SK-N-SH (cell line): ENCODE data around the gene SHF. TPM values are rescaled to one million over a fixed set of nuclear protein-coding genes. Genes with fewer than 3 reads are reported as not detected.
A peak's percentile ranks its signal among the peaks of the same experiment; 100 is the strongest.

ENCODE experiments used
- CTCF ChIA-PET: fragments of 300-600, 350-600 bp; formaldehyde crosslinking; extraction: SDS; loops from one replicate; lab custom pipeline; 2021; lab: Yijun Ruan, JAX
- POLR2A ChIA-PET: fragments of 350-600 bp; sonication (Branson Sonifier 250); formaldehyde crosslinking; extraction: SDS; loops from one replicate; lab custom pipeline; 2020; ENCODE audit warnings: antibody characterized with exemption, inconsistent platforms; lab: Yijun Ruan, JAX
- DNase-seq: peaks from one replicate; pipeline ENCODE4 v3.0.0; 2012
- H2AFZ ChIP-seq: fragments of 200-600 bp; sonication (generic); 2 replicates; pipeline ENCODE4 v1.8.1; 2016; ENCODE audit warnings: antibody characterized with exemption, mild to moderate bottlenecking, low read depth
- H3F3A ChIP-seq: fragments of 200-600 bp; sonication (generic); replicated peaks from 2 replicates; pipeline ENCODE3; 2016; ENCODE audit warnings: antibody characterized with exemption, mild to moderate bottlenecking; ENCODE audit not compliant: insufficient read depth
- H3K27ac ChIP-seq, 2 experiments: fragments of 200-500 bp in 1 of 2; fragments of 200-600 bp in 1 of 2; sonication (Bioruptor generic) in 1 of 2; sonication (generic), shearing (Covaris generic) in 1 of 2; 2 replicates each; pipeline versions ENCODE4 v1.5.1 to v1.6.1; 2014 to 2016; ENCODE audit warnings: low read depth in 2 of 2, inconsistent platforms in 1 of 2, low read length in 1 of 2, mild to moderate bottlenecking in 1 of 2, mixed read lengths in 1 of 2
- H3K27me3 ChIP-seq: fragments of 200-600 bp; sonication (generic), shearing (Covaris generic); 2 replicates; pipeline ENCODE4 v1.6.1; 2016; ENCODE audit warnings: mixed run types; ENCODE audit not compliant: insufficient read depth
- H3K36me3 ChIP-seq, 2 experiments: fragments of 200-500 bp in 1 of 2; fragments of 200-600 bp in 1 of 2; sonication (Bioruptor generic) in 1 of 2; sonication (generic) in 1 of 2; replicated peaks in 1 of 2; 2 replicates each; pipeline versions ENCODE3 to v1.5.1; 2014 to 2016; ENCODE audit warnings: low read length in 1 of 2, mild to moderate bottlenecking in 1 of 2; ENCODE audit not compliant: insufficient read depth in 2 of 2, control insufficient read depth in 1 of 2
- H3K4me1 ChIP-seq, 2 experiments: fragments of 200-500 bp in 1 of 2; fragments of 200-600 bp in 1 of 2; sonication (Bioruptor generic) in 1 of 2; sonication (generic), shearing (Covaris generic) in 1 of 2; 2 replicates each; pipeline versions ENCODE4 v1.5.1 to v1.6.1; 2014 to 2016; ENCODE audit warnings: low read depth in 1 of 2, low read length in 1 of 2, mixed run types in 1 of 2; ENCODE audit not compliant: insufficient read depth in 2 of 2, control insufficient read depth in 1 of 2
- H3K4me2 ChIP-seq: fragments of 200-600 bp; sonication (generic), shearing (Covaris generic); 2 replicates; pipeline ENCODE4 v1.6.1; 2017; ENCODE audit warnings: mixed run types
- H3K4me3 ChIP-seq, 2 experiments: fragments of 200-500 bp in 1 of 2; fragments of 200-600 bp in 1 of 2; sonication (Bioruptor generic) in 1 of 2; sonication (generic), shearing (Covaris generic) in 1 of 2; 2 replicates each; pipeline versions ENCODE4 v1.5.1 to v1.8.1; 2014 to 2016; ENCODE audit warnings: low read depth in 2 of 2, inconsistent platforms in 1 of 2, low read length in 1 of 2, mild to moderate bottlenecking in 1 of 2, mixed read lengths in 1 of 2, moderate library complexity in 1 of 2
- H3K79me2 ChIP-seq: fragments of 200-600 bp; sonication (generic); 2 replicates; pipeline ENCODE4 v1.8.1; 2017; ENCODE audit warnings: mild to moderate bottlenecking; ENCODE audit not compliant: insufficient read depth
- H3K9ac ChIP-seq: fragments of 200-600 bp; sonication (generic); 2 replicates; pipeline ENCODE4 v1.6.1; 2017; ENCODE audit warnings: mixed run types
- H3K9me2 ChIP-seq: fragments of 200-600 bp; sonication (generic); 2 replicates; pipeline ENCODE4 v1.6.1; 2017; ENCODE audit warnings: mixed run types
- H3K9me3 ChIP-seq: fragments of 200-600 bp; sonication (generic); 2 replicates; pipeline ENCODE4 v1.6.1; 2017; ENCODE audit warnings: mixed run types, mild to moderate bottlenecking, moderate library complexity
- H4K20me1 ChIP-seq: fragments of 200-600 bp; sonication (generic); 2 replicates; pipeline ENCODE4 v1.6.1; 2017; ENCODE audit warnings: mild to moderate bottlenecking, mixed run types; ENCODE audit not compliant: insufficient read depth
- CHD2 ChIP-seq: fragments of 150-350 bp; IDR thresholded peaks from 2 replicates; pipeline ENCODE4 v1.6.1; 2018; ENCODE audit warnings: low read length; ENCODE audit not compliant: partially characterized antibody
- GATA2 ChIP-seq: sonication (generic); formaldehyde crosslinking; IDR thresholded peaks from 2 replicates; pipeline ENCODE4 v1.5.0; 2020; ENCODE audit warnings: mild to moderate bottlenecking, missing genetic modification reagents
- MXI1 ChIP-seq: IDR thresholded peaks from 2 replicates; pipeline ENCODE4 v1.6.1; 2012; ENCODE audit warnings: mild to moderate bottlenecking, low read depth, low read length, improper control_type of control experiment
- POLR2AphosphoS5 ChIP-seq: IDR thresholded peaks from 2 replicates; pipeline ENCODE4 v1.6.1; 2012; ENCODE audit warnings: low read depth, low read length
- RAD21 ChIP-seq: IDR thresholded peaks from 2 replicates; pipeline ENCODE4 v1.6.1; 2012; ENCODE audit warnings: mild to moderate bottlenecking, low read length
- RFX5 ChIP-seq: IDR thresholded peaks from 2 replicates; pipeline ENCODE4 v1.6.1; 2012; ENCODE audit warnings: mild to moderate bottlenecking, improper control_type of control experiment, low read length
- RXRA ChIP-seq: IDR thresholded peaks from 2 replicates; pipeline ENCODE4 v1.4.0; 2012; ENCODE audit warnings: low read depth, mild to moderate bottlenecking, borderline replicate concordance
- TCF12 ChIP-seq: IDR thresholded peaks from 2 replicates; pipeline ENCODE4 v1.4.0; 2012
- TEAD4 ChIP-seq: IDR thresholded peaks from 2 replicates; pipeline ENCODE4 v1.4.0; 2012; ENCODE audit warnings: mild to moderate bottlenecking, borderline replicate concordance; ENCODE audit not compliant: insufficient read depth
- YY1 ChIP-seq: IDR thresholded peaks from 2 replicates; pipeline ENCODE4 v1.4.0; 2012; ENCODE audit warnings: low read depth, mild to moderate bottlenecking
- WGBS: methylation state at CpG from one replicate; pipeline ENCODE4 v1.1.6; 2017; ENCODE audit warnings: low lambda C conversion rate; 5-methylcytosine and 5-hydroxymethylcytosine counted together
- polyA plus RNA-seq, 3 experiments: library from polyadenylated mRNA; depleted of rRNA; stranded (reverse); fragments of >200 nt; gene quantifications; 2 replicates each; pipeline ENCODE4 v1.2.3, GENCODE V29; 2012
- TF ChIP-seq, protein P1 (sequence below): IDR thresholded peaks from 2 replicates; pipeline ENCODE4 v1.6.1; 2012; ENCODE audit warnings: mild to moderate bottlenecking, low read depth, low read length, moderate library complexity
- TF ChIP-seq, protein P2 (sequence below): IDR thresholded peaks from 2 replicates; pipeline ENCODE4 v1.4.0; 2012; ENCODE audit warnings: low read depth
- TF ChIP-seq, protein P3 (sequence below): fragments of 150-350 bp; IDR thresholded peaks from 2 replicates; pipeline ENCODE4 v1.6.1; 2017; ENCODE audit warnings: antibody characterized with exemption, low read length, low read depth, borderline replicate concordance

SHF gene
- polyA plus RNA-seq, 1 of the 3 experiments (the other 2 are of a cell fraction): 5.5 TPM

DNA sequence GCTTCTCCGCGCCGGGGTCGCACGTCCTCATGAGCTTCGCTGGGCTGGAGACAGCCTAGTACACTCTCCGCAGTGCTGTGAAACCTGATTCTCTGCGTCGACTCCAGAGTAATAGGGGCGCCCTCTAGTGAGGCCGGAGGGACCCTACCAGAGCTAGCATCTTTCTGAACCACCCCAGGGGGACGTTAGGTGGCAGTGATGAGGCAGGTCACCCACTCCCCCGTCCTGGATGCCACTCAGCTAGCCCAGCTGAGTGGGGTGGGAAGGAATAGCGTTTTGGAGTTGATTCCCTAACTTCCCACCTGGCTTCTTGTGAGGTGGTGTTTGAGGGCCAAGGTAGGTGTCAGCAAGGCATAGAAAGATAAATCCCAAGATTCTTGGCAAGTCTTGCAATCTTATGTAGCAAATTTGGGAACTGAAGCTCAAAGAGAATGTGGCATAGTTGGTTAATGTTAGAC lies 69.6 kb downstream of the SHF start (continued):
- no peak for TF ChIP-seq RXRA
- no peak for TF ChIP-seq GATA2 (CRISPR knock-in tag)
- TF ChIP-seq, protein P1, sequence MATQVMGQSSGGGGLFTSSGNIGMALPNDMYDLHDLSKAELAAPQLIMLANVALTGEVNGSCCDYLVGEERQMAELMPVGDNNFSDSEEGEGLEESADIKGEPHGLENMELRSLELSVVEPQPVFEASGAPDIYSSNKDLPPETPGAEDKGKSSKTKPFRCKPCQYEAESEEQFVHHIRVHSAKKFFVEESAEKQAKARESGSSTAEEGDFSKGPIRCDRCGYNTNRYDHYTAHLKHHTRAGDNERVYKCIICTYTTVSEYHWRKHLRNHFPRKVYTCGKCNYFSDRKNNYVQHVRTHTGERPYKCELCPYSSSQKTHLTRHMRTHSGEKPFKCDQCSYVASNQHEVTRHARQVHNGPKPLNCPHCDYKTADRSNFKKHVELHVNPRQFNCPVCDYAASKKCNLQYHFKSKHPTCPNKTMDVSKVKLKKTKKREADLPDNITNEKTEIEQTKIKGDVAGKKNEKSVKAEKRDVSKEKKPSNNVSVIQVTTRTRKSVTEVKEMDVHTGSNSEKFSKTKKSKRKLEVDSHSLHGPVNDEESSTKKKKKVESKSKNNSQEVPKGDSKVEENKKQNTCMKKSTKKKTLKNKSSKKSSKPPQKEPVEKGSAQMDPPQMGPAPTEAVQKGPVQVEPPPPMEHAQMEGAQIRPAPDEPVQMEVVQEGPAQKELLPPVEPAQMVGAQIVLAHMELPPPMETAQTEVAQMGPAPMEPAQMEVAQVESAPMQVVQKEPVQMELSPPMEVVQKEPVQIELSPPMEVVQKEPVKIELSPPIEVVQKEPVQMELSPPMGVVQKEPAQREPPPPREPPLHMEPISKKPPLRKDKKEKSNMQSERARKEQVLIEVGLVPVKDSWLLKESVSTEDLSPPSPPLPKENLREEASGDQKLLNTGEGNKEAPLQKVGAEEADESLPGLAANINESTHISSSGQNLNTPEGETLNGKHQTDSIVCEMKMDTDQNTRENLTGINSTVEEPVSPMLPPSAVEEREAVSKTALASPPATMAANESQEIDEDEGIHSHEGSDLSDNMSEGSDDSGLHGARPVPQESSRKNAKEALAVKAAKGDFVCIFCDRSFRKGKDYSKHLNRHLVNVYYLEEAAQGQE: no peak
- TF ChIP-seq, protein P2, sequence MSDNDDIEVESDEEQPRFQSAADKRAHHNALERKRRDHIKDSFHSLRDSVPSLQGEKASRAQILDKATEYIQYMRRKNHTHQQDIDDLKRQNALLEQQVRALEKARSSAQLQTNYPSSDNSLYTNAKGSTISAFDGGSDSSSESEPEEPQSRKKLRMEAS: no peak
- TF ChIP-seq TCF12: no peak
- TF ChIP-seq CHD2: peak; percentile 76
- TF ChIP-seq YY1: no peak
- no peak for TF ChIP-seq TEAD4
- peak; percentile 57; the same call in 1 of the 2 replicates for TF ChIP-seq RFX5
- peak; percentile 83 for TF ChIP-seq RAD21

DNA sequence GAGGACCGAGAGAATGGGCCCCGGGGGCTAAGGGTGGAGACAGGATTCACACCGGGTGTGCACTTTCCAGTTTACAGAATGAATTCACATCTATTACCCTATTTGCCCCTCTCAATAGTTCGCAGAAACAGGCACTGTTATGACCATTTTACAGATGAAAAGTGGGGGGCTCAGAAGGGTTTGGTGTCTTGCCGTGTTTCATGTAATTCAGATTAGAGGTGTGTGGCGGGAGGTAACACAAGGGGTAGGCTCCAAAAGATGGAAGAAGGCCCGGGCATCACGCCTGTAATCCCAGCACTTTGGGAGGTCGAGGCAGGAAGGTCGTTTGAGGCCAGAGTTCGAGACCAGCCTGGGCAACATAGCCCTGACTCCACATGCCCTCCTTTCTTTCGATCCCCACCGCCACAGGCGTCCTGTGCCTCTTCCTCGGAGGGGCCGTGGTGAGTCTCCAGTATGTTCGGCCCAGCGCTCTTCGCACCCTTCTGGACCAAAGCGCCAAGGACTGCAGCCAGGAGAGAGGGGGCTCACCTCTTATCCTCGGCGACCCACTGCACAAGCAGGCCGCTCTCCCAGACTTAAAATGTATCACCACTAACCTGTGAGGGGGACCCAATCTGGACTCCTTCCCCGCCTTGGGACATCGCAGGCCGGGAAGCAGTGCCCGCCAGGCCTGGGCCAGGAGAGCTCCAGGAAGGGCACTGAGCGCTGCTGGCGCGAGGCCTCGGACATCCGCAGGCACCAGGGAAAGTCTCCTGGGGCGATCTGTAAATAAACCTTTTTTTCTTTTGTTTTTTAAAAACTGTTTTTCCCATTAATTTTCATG lies 70.2 kb downstream of the SHF start:
- WGBS: 86% methylated on average over 22 of the region's 33 CpGs
- DNase-seq: peak; percentile 55
- TF ChIP-seq MXI1 (no peak), POLR2AphosphoS5 (no peak), RXRA (no peak), GATA2 (CRISPR knock-in tag) (no peak)
- TF ChIP-seq, protein P3, sequence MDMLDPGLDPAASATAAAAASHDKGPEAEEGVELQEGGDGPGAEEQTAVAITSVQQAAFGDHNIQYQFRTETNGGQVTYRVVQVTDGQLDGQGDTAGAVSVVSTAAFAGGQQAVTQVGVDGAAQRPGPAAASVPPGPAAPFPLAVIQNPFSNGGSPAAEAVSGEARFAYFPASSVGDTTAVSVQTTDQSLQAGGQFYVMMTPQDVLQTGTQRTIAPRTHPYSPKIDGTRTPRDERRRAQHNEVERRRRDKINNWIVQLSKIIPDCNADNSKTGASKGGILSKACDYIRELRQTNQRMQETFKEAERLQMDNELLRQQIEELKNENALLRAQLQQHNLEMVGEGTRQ: no peak
- TF ChIP-seq, protein P2: no peak
- H3F3A ChIP-seq: no peaks in the 10 kb centered on the region
- no peaks in the 10 kb centered on the region for H3K36me3 ChIP-seq
- no peak overlapping the region for H3K27ac ChIP-seq
- no peak overlapping the region for H3K9ac ChIP-seq
- no peaks in the 10 kb centered on the region for H3K9me3 ChIP-seq
- no peaks in the 10 kb centered on the region for H4K20me1 ChIP-seq
- H3K4me1 ChIP-seq: peaks cover 6 to 23% of the 10 kb centered on the region in 2 experiments; a peak in 3 of 4 replicates
- no peaks in the 10 kb centered on the region for H3K79me2 ChIP-seq
- no peaks in the 10 kb centered on the region for H3K9me2 ChIP-seq
- 0 out of 2 replicates have a peak overlapping the region, but pooled peaks have one; percentile 41 for H2AFZ ChIP-seq
- POLR2A ChIA-PET: interaction anchor here (0.7 to 1.1 kb wide), 5 partner anchors 28 to 131 kb away, joined by 3 to 5 read pairs (median 3); partner anchors contain the start of gene SHF
- CTCF ChIA-PET: interaction anchor here (0.8 to 2.2 kb wide), 64 partner anchors 8 to 341 kb away, joined by 3 to 52 read pairs (median 6); partner anchors contain the start of genes DUOX1, DUOXA1, SORD and TERB2
- H3K4me3 ChIP-seq: peak overlapping the region in 1 of 2 experiments; percentile 53; a peak in 1 of 4 replicates
- H3K27me3 ChIP-seq: peaks cover 31% of the 10 kb centered on the region
- H3K4me2 ChIP-seq: peak overlapping the region; percentile 59; the same call in 1 of the 2 replicates

Other genes with a start within 250 kb of the SHF start
- gene TERB2, start 231.3 kb downstream of the SHF start, polyA plus RNA-seq (2012; rRNA removed): not detected in 2 replicates
- gene SORD, start 164.8 kb downstream of the SHF start, polyA plus RNA-seq (2012; rRNA removed): 35.1 and 40.8 TPM in 2 replicates
- gene DUOX2, start 73.8 kb downstream of the SHF start, polyA plus RNA-seq (2012; rRNA removed): 0.02 TPM in 1 of 2 replicates, not detected in the other
- gene DUOXA2, start 73.6 kb downstream of the SHF start, polyA plus RNA-seq (2012; rRNA removed): not detected in 2 replicates
- 0.02 TPM in 1 of 2 replicates, not detected in the other for gene DUOXA1, start 58.1 kb downstream of the SHF start, polyA plus RNA-seq (2012; rRNA removed)
- not detected in 2 replicates for gene DUOX1, start 58.0 kb downstream of the SHF start, polyA plus RNA-seq (2012; rRNA removed)
- gene SLC28A2, start 64.3 kb upstream of the SHF start, polyA plus RNA-seq (2012; rRNA removed): not detected in 2 replicates
- gene GATM, start 190.6 kb upstream of the SHF start, polyA plus RNA-seq (2012; rRNA removed): 0.54 and 0.58 TPM in 2 replicates